Neuronal stem cell (in vitro differentiated cells): ENCODE data around the gene IQSEC2.

Experiments
- DNase-seq: peaks from one replicate; pipeline ENCODE4 v3.0.0-alpha.2; 2013; ENCODE audit warnings: low spot score
- H2AFZ ChIP-seq: one replicate; pipeline ENCODE4 v1.6.1; 2013; ENCODE audit warnings: mild to moderate bottlenecking, low read length, inconsistent platforms
- H2AK5ac ChIP-seq: 2 replicates; pipeline ENCODE4 v1.6.1; 2013; ENCODE audit warnings: low read depth, mild to moderate bottlenecking, inconsistent platforms, low read length, moderate library complexity, mixed read lengths
- H2BK120ac ChIP-seq: 2 replicates; pipeline ENCODE4 v1.6.1; 2013; ENCODE audit warnings: low read depth, mild to moderate bottlenecking, inconsistent platforms, low read length, moderate library complexity, mixed read lengths
- H2BK12ac ChIP-seq: one replicate; pipeline ENCODE4 v1.6.1; 2013; ENCODE audit warnings: low read length, inconsistent platforms
- H2BK15ac ChIP-seq: 2 replicates; pipeline ENCODE4 v1.6.1; 2013; ENCODE audit warnings: mild to moderate bottlenecking, low read length, inconsistent platforms, mixed read lengths
- H2BK5ac ChIP-seq: one replicate; pipeline ENCODE4 v1.6.1; 2013; ENCODE audit warnings: inconsistent platforms, mild to moderate bottlenecking, low read length, moderate library complexity
- H3K14ac ChIP-seq: one replicate; pipeline ENCODE4 v1.6.1; 2013; ENCODE audit warnings: low read length, inconsistent platforms
- H3K18ac ChIP-seq: 2 replicates; pipeline ENCODE4 v1.6.1; 2013; ENCODE audit warnings: low read length, inconsistent platforms
- H3K23ac ChIP-seq: 2 replicates; pipeline ENCODE4 v1.6.1; 2013; ENCODE audit warnings: low read depth, mild to moderate bottlenecking, mixed read lengths, low read length, inconsistent platforms; ENCODE audit not compliant: poor library complexity
- H3K27ac ChIP-seq: replicated peaks from 3 replicates; pipeline ENCODE4 v1.5.1; 2013; ENCODE audit warnings: low read length, inconsistent platforms
- H3K27me3 ChIP-seq, 3 experiments: 2 replicates each; pipeline ENCODE4 v1.6.1; 2013; ENCODE audit warnings: low read length in 3 of 3, mild to moderate bottlenecking in 2 of 3, inconsistent platforms in 1 of 3, low read depth in 1 of 3, mixed read lengths in 1 of 3, moderate library complexity in 1 of 3; ENCODE audit not compliant: control insufficient read depth in 3 of 3, insufficient read depth in 3 of 3
- H3K36me3 ChIP-seq, 2 donors: replicated peaks in 1 of 2; 2 replicates each; pipeline ENCODE4 v1.6.1; 2013; ENCODE audit warnings: low read length in 2 of 2; ENCODE audit not compliant: control insufficient read depth in 2 of 2, insufficient read depth in 2 of 2
- H3K4ac ChIP-seq: 2 replicates; pipeline ENCODE4 v1.6.1; 2013; ENCODE audit warnings: inconsistent platforms, mild to moderate bottlenecking, low read length, moderate library complexity
- H3K4me1 ChIP-seq, 2 donors: 1 replicate in 1 of 2; 2 replicates in 1 of 2; pipeline ENCODE4 v1.6.1; 2013; ENCODE audit warnings: low read length in 2 of 2, low read depth in 1 of 2; ENCODE audit not compliant: control insufficient read depth in 2 of 2, insufficient read depth in 1 of 2
- H3K4me2 ChIP-seq: one replicate; pipeline ENCODE4 v1.6.1; 2013; ENCODE audit warnings: mild to moderate bottlenecking, low read length, inconsistent platforms; ENCODE audit not compliant: insufficient read depth, poor library complexity, severe bottlenecking
- H3K4me3 ChIP-seq, 2 donors: 2 replicates each; pipeline ENCODE4 v1.5.1; 2013; ENCODE audit warnings: low read length in 2 of 2, mild to moderate bottlenecking in 2 of 2, inconsistent platforms in 1 of 2, moderate library complexity in 1 of 2
- H3K79me1 ChIP-seq: one replicate; pipeline ENCODE4 v1.6.1; 2013; ENCODE audit warnings: low read depth, mild to moderate bottlenecking, inconsistent platforms, low read length, moderate library complexity
- H3K9ac ChIP-seq: one replicate; pipeline ENCODE4 v1.6.1; 2013; ENCODE audit warnings: mild to moderate bottlenecking, low read depth, low read length, inconsistent platforms; ENCODE audit not compliant: poor library complexity
- H3K9me3 ChIP-seq, 2 donors: replicated peaks in 1 of 2; 2 replicates each; pipeline versions ENCODE3 to v1.6.1; 2013; ENCODE audit warnings: low read length in 2 of 2, mild to moderate bottlenecking in 2 of 2, inconsistent platforms in 1 of 2, low read depth in 1 of 2, mixed read lengths in 1 of 2, moderate library complexity in 1 of 2; ENCODE audit not compliant: control insufficient read depth in 2 of 2, insufficient read depth in 1 of 2
- H4K8ac ChIP-seq: one replicate; pipeline ENCODE4 v1.6.1; 2013; ENCODE audit warnings: low read depth, mild to moderate bottlenecking, inconsistent platforms, low read length, moderate library complexity
- H4K91ac ChIP-seq: one replicate; pipeline ENCODE4 v1.6.1; 2013; ENCODE audit warnings: low read length, low read depth, mild to moderate bottlenecking, inconsistent platforms; ENCODE audit not compliant: poor library complexity
- WGBS, 2 donors: extraction: QIAGEN DNeasy Blood & Tissue Kit; methylation state at CpG; one replicate each; pipeline ENCODE4 v1.1.7; 2013; ENCODE audit warnings: missing lambda C conversion rate in 2 of 2, mixed read lengths in 1 of 2; ENCODE audit not compliant: insufficient read length in 2 of 2, insufficient replicate concordance in 1 of 2; ENCODE audit errors: extremely low coverage in 2 of 2; 5-methylcytosine and 5-hydroxymethylcytosine counted together

IQSEC2 gene

DNA sequence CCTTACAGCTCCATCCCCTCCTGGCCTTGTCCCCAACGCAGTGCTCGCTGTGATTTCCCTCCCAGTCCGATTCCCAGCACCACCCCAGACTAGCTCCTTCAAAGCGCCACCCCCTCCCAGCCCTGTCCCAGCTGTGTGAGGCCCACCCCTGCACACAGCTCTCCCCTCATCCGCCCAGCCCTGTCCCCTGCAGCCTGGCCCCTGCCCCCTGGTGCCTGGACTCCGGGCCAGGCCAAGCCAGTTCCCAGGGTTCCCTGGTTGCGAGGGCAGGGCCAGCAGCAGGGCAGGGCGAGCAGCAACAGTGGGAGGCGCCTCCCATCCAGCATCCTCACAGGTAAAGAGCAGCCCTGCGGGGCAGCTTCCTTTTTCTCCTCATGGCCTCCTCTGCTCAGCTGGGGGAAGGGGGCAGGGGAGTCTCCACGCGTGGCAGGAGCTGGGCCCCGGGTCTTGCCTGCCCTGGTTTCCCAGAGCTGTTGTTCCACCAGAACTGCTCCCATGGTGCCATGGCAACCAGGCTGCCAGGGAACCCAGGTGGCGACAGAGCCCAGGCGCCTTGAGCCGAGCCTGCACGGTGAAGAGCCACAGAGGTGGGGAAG, 24.8 kb downstream of the IQSEC2 start:
- peaks cover 8 to 10% of the 10 kb centered on the region in 2 donors for H3K4me1 ChIP-seq
- WGBS, 2 donors: no CpG with 5 or more reads among the region's 17 CpGs
- no peak overlapping the region for H2BK15ac ChIP-seq
- no peak overlapping the region for H3K14ac ChIP-seq
- H3K27me3 ChIP-seq: peaks cover 0 to 11% (median 0%) of the 10 kb centered on the region in 3 experiments
- no peak overlapping the region for H4K91ac ChIP-seq
- H3K36me3 ChIP-seq: no peaks in the 10 kb centered on the region
- no peak overlapping the region for H3K27ac ChIP-seq
- no peak overlapping the region for H2AK5ac ChIP-seq
- no peak overlapping the region for H3K23ac ChIP-seq
- no peak overlapping the region for H3K4me3 ChIP-seq
- H2AFZ ChIP-seq: peak overlapping the region; percentile 70
- H2BK120ac ChIP-seq: no peak overlapping the region
- H3K4ac ChIP-seq: no peak overlapping the region
- DNase-seq: no peak
- H4K8ac ChIP-seq: no peak overlapping the region
- peak overlapping the region; percentile 35 for H3K18ac ChIP-seq
- no peak overlapping the region for H2BK5ac ChIP-seq
- H3K9ac ChIP-seq: no peak overlapping the region
- no peak overlapping the region for H2BK12ac ChIP-seq
- no peaks in the 10 kb centered on the region for H3K9me3 ChIP-seq
- H3K79me1 ChIP-seq: no peaks in the 10 kb centered on the region
- no peak overlapping the region for H3K4me2 ChIP-seq

DNA sequence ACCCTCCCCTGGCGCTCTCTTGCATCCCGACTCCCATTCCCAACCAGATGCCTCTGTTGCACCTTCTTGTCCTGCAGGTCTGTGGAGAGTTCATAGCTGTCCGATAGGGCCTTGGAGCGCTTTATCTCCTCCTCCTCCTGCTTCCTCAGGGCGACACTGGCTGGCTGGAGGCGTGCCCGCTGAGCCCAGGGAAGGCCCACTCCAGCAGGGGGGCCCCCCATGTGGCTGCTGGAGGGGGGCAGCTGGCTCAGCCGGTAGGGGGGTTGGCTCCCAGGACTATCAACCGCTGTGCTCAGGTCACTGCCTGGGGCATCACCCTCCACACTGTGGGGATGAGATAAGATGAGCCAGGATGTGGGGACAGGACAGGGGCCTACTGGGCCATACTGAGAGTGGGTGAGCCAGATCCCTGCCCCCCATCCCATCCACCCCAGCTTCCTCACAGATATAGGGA, 25.6 kb downstream of the IQSEC2 start:
- Histone ChIP-seq H3K27ac (no peak overlapping the region), H3K4me2 (no peak overlapping the region), H2BK5ac (no peak overlapping the region), H3K9ac (no peak overlapping the region), H3K27me3 (peaks cover 0 to 8% (median 0%) of the 10 kb centered on the region in 3 experiments), H3K4ac (no peak overlapping the region), H3K4me1 (peaks cover 4 to 12% of the 10 kb centered on the region in 2 donors), H2BK15ac (no peak overlapping the region), H3K14ac (no peak overlapping the region), H2BK12ac (no peak overlapping the region), H4K91ac (no peak overlapping the region), H2AK5ac (no peak overlapping the region), H3K9me3 (no peaks in the 10 kb centered on the region), H3K36me3 (no peaks in the 10 kb centered on the region), H4K8ac (no peak overlapping the region), H2AFZ (peak overlapping the region; percentile 70), H3K18ac (no peak overlapping the region), H3K4me3 (no peak overlapping the region), H3K79me1 (no peaks in the 10 kb centered on the region), H2BK120ac (no peak overlapping the region), H3K23ac (no peak overlapping the region)
- WGBS, 2 donors: no CpG with 5 or more reads among the region's 9 CpGs
- DNase-seq: no peak

DNA sequence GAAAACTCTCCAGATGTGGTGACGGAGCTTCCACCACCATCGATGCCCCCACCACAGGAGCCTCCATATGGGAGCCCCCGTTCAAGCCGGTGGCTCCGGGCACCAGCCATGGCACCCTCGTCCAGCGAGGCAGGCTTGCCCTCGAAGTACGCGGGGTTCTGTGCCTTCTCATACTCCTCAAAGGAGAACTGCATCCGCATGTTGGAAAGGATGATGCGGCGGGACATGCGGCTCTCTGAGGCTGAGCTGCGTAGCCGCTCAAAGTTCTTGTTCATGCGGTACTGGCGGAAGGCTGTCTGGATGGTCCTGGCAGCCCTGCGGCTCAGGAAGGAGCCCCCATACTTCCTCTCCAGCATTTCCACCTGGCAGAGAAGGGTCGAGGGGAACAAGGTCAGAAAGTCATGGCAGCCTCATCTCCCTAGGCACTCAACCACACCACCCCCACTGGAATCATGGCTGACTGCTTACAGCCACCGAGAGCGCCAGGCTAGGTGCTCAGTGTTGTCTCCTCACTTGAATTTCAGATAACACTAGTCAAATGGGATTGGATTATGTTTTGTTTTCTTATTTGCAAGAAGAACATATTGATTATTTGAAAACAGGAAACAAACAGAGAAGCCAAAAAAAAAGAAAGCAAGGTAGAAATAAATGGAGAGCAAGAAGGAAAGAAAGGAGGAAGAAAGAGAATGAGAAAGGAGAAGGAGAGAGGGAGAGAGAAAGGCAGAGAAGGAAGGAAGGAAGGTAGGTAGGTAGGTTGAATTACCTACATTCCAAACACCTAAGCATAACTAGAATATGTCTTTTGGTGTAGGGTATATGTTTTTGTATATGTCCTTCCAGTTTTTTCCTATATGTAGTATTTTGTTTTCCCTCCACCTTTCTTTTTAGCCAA, 26.6 kb downstream of the IQSEC2 start:
- H2BK12ac ChIP-seq: no peak overlapping the region
- no peak overlapping the region for H2AK5ac ChIP-seq
- DNase-seq: no peak
- H3K14ac ChIP-seq: no peak overlapping the region
- peaks cover 4 to 14% of the 10 kb centered on the region in 2 donors for H3K4me1 ChIP-seq
- H2AFZ ChIP-seq: no peak overlapping the region
- H4K91ac ChIP-seq: no peak overlapping the region
- H3K18ac ChIP-seq: no peak overlapping the region
- H3K9ac ChIP-seq: no peak overlapping the region
- no peaks in the 10 kb centered on the region for H3K27me3 ChIP-seq
- no peak overlapping the region for H2BK15ac ChIP-seq
- no peak overlapping the region for H3K4me3 ChIP-seq
- no peak overlapping the region for H3K23ac ChIP-seq
- no peak overlapping the region for H3K4me2 ChIP-seq
- H2BK5ac ChIP-seq: peak overlapping the region; percentile 24
- no peak overlapping the region for H3K4ac ChIP-seq
- no peaks in the 10 kb centered on the region for H3K36me3 ChIP-seq
- no peak overlapping the region for H3K27ac ChIP-seq
- H3K9me3 ChIP-seq: no peaks in the 10 kb centered on the region
- no peak overlapping the region for H2BK120ac ChIP-seq
- H3K79me1 ChIP-seq: no peaks in the 10 kb centered on the region
- no peak overlapping the region for H4K8ac ChIP-seq
- WGBS, 2 donors: no CpG with 5 or more reads among the region's 22 CpGs

GRCh38 chrX:53253293-53254020, 27.9 kb downstream of the IQSEC2 start:
- Histone ChIP-seq H3K36me3 (no peaks in the 10 kb centered on the region), H3K4ac (no peak overlapping the region), H2BK15ac (no peak overlapping the region), H3K9ac (no peak overlapping the region), H4K91ac (no peak overlapping the region), H2AFZ (no peak overlapping the region), H3K4me3 (no peak overlapping the region), H3K4me1 (peaks cover 4 to 14% of the 10 kb centered on the region in 2 donors), H2BK120ac (no peak overlapping the region), H3K18ac (no peak overlapping the region), H3K27me3 (no peaks in the 10 kb centered on the region), H3K79me1 (no peaks in the 10 kb centered on the region), H2BK12ac (no peak overlapping the region), H2AK5ac (no peak overlapping the region), H3K14ac (no peak overlapping the region), H2BK5ac (no peak overlapping the region), H4K8ac (no peak overlapping the region), H3K23ac (no peak overlapping the region), H3K9me3 (no peaks in the 10 kb centered on the region), H3K4me2 (no peak overlapping the region), H3K27ac (no peak overlapping the region)
- WGBS, 2 donors: no CpG with 5 or more reads among the region's 3 CpGs
- DNase-seq: no peak
